Activated CD4-positive, alpha-beta T cell treated with anti-CD3 and anti-CD28 coated beads, Interleukin-10, Interleukin-2, amounts not matched to agents 100 ng/mL and 50 ng/mL, durations not matched to agents 16 hours and 8 hours (primary cell): Measurements from ENCODE around the gene PRXL2B.
"Not testable (repeated sequence)": the region's sequence is repeated elsewhere in the genome, so short reads cannot be mapped to it uniquely, and the experiment has no call there.

ENCODE experiments used
- DNase-seq: peaks from one replicate; pipeline ENCODE4 v3.0.0-alpha.2; 2020

PRXL2B gene, protein sequence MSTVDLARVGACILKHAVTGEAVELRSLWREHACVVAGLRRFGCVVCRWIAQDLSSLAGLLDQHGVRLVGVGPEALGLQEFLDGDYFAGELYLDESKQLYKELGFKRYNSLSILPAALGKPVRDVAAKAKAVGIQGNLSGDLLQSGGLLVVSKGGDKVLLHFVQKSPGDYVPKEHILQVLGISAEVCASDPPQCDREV

GRCh38 chr1:2586154-2587070 lies at the start of gene PRXL2B:
Gene PRXL2B, plus strand, starts transcription at chr1:2586777. Its CDS starts 109 bp downstream, at chr1:2586886.
- DNase-seq, result peak; percentile 99

GRCh38 chr1:2537784-2538115 lies 48.8 kb upstream of the PRXL2B start:
- DNase-seq, result no peak

DNA sequence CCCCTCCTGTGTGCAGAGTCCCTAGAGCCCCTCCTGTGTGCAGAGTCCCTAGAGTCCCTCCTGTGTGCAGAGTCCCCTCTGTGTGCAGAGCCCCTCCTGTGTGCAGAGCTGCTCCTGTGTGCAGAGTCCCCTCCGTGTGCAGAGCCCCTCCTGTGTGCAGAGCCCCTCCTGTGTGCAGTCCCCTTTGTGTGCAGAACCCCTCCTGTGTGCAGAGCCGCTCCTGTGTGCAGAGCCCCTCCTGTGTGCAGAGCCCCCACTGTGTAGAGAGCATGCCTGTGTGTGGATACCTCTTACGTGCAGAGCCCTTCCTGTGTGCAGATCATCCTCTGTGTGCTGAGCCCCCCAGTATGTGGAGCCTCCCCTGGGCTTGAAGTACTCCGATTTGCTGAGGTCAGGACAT lies 48.2 kb upstream of the PRXL2B start:
- no peak for DNase-seq

DNA sequence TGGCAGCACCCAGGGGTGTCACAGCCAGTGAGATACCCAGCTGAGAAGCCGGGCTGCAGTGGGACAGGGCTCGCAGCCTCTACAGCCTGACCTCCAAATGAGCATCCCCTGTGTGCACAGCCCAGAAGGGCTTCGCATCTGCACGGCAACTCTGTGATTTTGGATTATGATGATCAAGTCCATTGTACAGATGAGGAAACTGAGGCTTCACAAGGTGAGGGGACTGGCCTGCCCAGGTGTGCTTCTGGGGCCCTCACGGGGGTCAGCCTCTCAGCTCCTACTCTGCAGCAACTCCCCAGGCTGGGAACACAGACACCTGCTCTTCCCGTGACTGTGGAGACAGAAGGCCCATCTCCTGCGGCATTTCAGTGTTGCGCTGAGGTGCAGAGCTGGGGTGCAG lies 47.7 kb upstream of the PRXL2B start:
- DNase-seq, result no peak

DNA sequence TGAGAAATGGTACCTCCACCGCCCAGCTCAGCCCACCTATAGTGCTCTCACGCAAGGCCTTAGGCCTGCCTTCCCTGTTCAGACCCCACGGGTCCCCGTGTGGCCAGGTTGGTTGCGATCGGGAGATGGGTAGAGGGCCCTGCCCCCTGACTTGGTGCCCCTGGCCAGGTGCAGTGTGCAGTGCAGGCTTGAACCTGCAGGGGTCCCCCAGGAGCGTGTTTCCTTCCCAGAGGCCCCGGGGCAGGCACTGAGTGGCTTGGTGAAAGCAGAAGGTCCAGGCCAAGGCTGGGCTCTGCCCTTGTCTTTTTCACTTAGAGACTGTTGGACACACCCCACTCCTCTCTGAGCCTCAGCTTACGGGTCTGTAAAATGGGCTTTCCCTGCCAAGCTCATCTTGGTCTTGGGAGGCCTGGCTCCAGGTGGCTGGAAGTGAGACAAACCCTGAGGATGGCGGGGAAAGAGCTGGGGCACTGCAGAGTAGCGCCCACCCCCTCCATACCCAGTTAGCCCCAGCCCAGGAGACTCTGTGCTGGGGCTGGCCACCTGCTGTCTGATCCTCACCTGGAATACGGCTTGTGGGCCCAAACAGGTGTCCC lies 47.2 kb upstream of the PRXL2B start:
- DNase-seq, result peak; percentile 27

DNA sequence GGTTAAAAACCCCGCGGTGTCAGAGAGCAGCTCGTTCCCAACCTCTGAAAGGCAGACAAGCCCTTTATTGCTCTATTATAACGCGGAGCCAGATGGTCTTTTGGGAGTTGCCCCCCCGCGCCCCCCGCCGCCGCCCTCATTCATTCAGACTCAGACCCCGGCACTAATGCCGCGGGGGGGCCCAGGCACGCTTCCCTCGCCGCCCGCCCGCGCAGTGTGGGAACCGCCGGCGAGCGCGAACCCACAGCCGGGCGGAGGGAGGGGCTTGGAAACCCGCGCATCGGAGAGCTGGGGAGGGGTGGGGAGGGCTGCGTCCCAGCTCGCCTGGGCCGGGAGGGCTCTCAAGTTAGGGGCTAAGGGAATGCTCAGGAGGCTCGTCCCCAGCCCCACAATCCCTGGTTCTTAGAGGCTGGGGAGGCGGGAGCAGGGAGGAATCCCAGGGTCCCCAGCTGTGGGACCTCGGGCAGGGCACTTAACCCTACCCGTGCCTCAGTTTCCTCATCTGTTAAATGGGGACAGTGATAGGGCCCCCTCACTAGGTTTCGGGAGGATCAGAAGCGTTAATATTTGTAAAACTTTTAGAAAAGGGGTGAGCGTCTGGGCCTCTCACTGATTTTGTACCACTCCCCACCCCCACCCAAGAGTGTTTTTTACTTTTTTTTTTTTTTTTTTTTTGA lies 45.6 kb upstream of the PRXL2B start:
- no peak for DNase-seq

GRCh38 chr1:2541619-2542245 lies 44.8 kb upstream of the PRXL2B start:
- DNase-seq, result no peak

DNA sequence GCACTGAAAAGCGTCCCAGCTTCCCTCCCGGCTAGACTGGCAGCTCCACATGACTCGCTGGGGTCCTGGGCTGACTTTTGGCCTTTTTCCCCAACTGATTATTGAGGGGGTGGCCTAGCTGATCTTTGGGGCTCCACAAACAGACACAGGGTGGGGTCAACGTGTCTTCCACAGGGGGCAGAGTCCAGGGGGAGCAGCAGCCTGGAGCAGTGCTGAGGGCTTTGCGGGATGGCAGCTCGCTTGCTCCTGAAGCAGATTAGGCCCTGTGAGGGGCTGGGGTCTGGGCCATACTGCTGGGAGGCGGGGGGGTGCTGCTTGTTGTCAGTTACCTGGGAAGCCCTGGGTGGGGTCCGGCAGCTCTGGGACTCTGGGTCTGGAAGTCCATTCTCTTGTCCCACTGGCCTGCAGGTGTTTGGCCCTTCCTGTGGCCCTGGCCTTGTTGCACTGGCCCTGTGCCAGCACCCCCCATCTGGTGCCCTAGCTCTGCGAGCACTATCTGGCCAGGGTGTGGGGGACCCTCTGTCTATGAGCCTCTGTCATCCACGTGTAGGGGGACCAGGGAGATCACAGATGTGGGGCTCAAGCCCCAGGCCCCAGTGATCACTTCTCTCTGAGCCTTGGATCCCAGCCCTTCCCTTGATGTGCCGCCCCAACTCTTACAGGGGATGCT lies 44.2 kb upstream of the PRXL2B start:
- no peak for DNase-seq

DNA sequence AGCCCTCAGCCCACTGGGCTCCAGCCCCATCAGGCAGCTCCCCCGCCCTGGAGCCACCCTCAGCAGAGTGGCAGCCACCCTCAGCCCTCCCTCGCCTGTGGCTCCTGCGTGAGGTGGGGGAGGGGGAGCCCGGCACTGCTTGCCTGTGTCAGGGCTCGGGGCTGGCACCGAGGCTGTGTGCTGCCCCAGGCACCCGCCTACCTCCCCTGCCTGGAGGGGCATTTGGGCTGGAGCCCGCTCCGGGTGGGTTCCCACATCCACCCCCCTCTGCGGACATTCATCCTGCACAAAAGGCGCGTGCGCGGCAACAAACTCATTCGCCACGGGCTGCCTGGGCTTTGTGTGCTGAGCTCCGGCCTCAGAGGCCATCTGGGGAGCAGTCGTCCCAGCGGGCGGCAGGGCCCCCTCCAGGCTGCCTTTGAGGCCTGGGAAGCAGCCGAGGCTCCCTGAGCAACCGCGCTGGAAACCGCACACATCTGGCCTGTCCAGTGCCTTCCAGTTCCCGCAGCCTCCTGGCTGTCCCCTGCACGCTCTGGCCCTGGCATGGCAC lies 43.0 kb upstream of the PRXL2B start:
- no peak for DNase-seq

- DNase-seq, result no peak
Measured at GRCh38 chr1:2544093-2544874, 42.3 kb upstream of the PRXL2B start.

DNA sequence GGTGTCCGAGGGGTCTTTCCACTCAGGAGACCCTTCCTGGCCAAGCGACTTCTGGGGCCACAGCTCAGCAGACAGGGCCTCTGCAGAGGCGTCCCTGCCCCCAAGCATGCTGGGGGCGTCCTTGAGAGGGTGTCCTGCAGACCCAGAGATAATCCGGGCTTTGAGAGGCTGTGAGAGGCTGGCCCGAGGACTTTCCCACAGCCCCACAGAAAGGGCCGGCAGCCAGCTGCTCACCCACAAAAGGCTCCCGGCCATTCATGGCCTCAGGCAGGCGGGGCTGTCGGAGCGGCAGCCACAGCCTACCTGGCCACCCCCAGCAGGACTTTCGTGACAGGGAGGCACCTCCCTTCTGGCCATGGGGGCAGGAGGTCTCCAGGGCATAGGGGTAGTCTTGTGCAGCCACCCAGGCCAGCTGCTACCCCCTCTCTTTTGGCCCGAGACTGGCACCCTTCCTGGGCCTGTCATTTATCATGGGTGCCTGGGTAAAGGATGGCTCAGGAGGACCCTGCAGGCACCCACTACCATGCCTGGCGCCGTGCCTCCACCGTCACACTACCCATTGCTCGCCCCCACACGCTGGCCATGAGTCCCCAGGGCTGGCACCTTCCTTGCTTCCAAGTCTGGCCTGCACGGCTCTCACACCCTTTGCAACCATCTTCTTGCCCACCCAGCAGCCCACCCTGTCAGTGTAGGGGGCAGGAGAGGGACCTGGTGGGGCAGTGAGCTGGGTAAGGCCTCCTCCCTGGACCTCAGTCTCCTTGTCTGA lies 41.5 kb upstream of the PRXL2B start:
- no peak for DNase-seq

GRCh38 chr1:2545754-2546514 lies 40.6 kb upstream of the PRXL2B start:
- DNase-seq, result peak; percentile 94

- DNase-seq, result peak; percentile 96
Measured at GRCh38 chr1:2546515-2547209, 39.9 kb upstream of the PRXL2B start.

GRCh38 chr1:2547210-2548067 lies 39.1 kb upstream of the PRXL2B start:
- DNase-seq, result peak; percentile 78

DNA sequence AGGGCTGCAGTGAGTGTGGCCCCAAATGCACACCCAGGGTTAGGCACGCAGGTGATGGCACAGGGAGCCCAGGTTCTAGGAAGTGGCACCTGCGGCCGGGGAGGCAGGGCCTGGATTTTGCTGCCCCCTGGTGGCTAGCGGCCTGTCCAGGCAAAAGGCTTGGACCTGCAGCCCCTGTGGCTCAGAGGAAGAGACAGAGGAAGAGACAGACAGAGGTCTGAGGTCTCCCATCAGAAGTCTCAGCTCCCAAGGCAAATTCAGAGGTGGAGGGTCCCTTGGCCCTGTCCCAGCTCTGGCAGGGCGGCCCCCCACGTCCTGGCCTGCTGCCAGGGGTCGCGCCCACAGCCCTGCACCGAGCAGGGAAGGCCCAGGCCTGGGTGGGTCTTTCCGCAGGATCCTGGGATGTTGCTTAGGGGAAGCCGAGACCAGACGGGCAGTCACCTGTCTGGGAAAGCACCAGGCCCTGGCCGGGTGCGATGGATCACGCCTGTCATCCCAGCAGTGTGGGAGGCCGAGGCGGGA lies 38.4 kb upstream of the PRXL2B start:
- peak; percentile 92 for DNase-seq

DNA sequence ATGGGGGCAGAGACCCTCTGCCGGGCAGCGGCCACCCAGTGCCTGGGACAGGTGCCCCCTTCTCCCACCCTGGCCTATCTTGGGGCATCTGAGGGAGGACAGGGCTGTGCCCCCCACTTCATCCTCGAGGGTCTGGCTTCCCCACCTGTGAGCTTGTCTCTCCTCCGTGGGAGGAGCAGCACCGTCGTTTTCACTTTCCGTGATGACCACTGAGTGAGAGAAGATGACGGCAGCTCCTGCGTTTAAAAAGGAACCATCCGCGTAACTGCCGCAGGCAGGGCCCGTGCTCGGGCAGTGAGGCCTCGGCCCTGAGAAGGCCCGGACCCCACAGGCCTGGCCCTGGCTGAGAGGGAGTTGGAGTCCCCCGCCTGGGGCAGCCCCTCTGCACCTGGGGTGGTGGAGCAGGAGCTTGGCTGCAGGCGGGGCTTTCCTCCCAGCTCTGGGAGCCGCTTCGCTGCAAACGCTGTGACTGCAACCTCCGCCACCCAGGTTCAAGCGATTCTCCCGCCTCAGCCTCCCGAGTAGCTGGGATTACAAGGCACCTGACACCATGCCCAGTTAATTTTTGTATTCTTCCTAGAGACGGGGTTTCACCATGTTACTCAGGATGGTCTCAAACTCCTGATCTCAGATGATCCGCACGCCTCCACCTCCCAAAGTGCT lies 37.1 kb upstream of the PRXL2B start:
- DNase-seq, result not testable (repeated sequence)

- DNase-seq, result not testable (repeated sequence)
Measured at GRCh38 chr1:2550309-2550861, 36.2 kb upstream of the PRXL2B start.
